AG04450 (cell line): ENCODE results near the gene RBM11. TPM values are rescaled to one million over a fixed set of nuclear protein-coding genes. Genes with fewer than 3 reads are reported as not detected.

Experiments
- CTCF ChIA-PET: fragments of 300-600, 350-600 bp; formaldehyde crosslinking; extraction: SDS; loops from one replicate; lab custom pipeline; 2022; ENCODE audit warnings: antibody characterized with exemption, inconsistent platforms; lab: Charles Lee
- POLR2A ChIA-PET: fragments of 350-600 bp; formaldehyde crosslinking; extraction: SDS; loops from one replicate; lab custom pipeline; 2021; ENCODE audit warnings: antibody characterized with exemption, inconsistent platforms; lab: Yijun Ruan, JAX
- DNase-seq: peaks from one replicate; pipeline ENCODE4 v3.0.0-alpha.2; 2011; ENCODE audit warnings: low read depth, low spot score
- H3K27ac ChIP-seq: one replicate; pipeline ENCODE4 v1.5.1; 2012; ENCODE audit warnings: low read depth, low read length, control low read depth
- H3K27me3 ChIP-seq: one replicate; pipeline ENCODE4 v1.6.0; 2012; ENCODE audit warnings: low read length; ENCODE audit not compliant: control insufficient read depth, insufficient read depth
- H3K4me3 ChIP-seq: 2 replicates; pipeline ENCODE4 v1.5.1; 2011; ENCODE audit warnings: mild to moderate bottlenecking, low read depth, low read length, control low read depth
- H3K9me3 ChIP-seq: 2 replicates; pipeline ENCODE4 v1.5.1; 2012; ENCODE audit warnings: low read length; ENCODE audit not compliant: control insufficient read depth, insufficient read depth
- polyA plus RNA-seq: library from polyadenylated mRNA; depleted of rRNA; stranded (reverse); fragments of >200 nt; gene quantifications from 2 replicates; pipeline ENCODE4 v1.2.3, GENCODE V29; 2011
- TF ChIP-seq, protein P1 (sequence below): IDR thresholded peaks from 2 replicates; pipeline ENCODE4 v1.5.1; 2011; ENCODE audit warnings: low read depth, low read length, control low read depth, inconsistent platforms

RBM11 gene
- polyA plus RNA-seq, 1 experiment, result not detected

DNA sequence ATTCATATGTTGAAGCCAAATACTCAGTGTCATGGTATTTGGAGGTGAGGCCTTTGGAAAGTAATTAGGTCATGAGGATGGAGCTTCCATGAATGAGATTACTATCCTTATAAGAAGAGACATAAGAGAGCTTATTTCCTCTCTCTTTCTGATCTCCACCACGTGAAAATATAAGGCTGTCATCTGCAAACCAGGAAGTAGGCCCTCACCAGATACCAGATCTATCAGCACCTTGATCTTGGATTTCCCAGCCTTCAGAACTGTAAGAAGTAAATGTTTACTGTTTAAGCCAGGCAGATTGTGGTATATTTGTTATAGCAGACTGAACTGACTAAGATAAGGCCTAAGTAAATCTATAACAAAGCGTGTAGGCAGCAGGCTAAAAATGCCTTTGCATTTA, 25.3 kb downstream of the RBM11 start:
- Histone ChIP-seq H3K27me3 (no peaks in the 10 kb centered on the region), H3K4me3 (no peak overlapping the region), H3K27ac (no peak overlapping the region), H3K9me3 (no peaks in the 10 kb centered on the region)
- ChIA-PET CTCF (no interaction called here), POLR2A (no interaction called here)
- DNase-seq, result no peak
- TF ChIP-seq, protein P1, sequence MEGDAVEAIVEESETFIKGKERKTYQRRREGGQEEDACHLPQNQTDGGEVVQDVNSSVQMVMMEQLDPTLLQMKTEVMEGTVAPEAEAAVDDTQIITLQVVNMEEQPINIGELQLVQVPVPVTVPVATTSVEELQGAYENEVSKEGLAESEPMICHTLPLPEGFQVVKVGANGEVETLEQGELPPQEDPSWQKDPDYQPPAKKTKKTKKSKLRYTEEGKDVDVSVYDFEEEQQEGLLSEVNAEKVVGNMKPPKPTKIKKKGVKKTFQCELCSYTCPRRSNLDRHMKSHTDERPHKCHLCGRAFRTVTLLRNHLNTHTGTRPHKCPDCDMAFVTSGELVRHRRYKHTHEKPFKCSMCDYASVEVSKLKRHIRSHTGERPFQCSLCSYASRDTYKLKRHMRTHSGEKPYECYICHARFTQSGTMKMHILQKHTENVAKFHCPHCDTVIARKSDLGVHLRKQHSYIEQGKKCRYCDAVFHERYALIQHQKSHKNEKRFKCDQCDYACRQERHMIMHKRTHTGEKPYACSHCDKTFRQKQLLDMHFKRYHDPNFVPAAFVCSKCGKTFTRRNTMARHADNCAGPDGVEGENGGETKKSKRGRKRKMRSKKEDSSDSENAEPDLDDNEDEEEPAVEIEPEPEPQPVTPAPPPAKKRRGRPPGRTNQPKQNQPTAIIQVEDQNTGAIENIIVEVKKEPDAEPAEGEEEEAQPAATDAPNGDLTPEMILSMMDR, result no peak

DNA sequence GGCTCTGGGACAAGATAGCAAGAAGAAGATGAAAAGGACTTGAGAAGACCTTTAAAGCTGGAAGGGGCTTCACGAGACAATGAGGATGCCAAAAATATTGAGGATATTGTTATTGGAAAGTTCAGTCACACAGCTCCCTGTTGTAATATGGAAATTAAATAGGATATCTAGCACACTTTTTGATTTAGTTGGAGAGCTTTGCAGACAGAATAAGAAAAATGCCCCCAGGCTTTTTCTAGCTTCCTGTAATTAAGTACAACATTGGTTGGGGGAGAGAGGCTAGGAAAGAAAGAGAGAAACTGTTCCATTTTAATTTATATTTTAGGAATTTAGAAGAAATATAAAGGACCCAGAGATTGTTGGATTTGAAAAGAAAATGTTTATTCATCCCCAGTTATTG, 27.5 kb downstream of the RBM11 start:
- no peaks in the 10 kb centered on the region for H3K27me3 ChIP-seq
- no peaks in the 10 kb centered on the region for H3K9me3 ChIP-seq
- no peak for DNase-seq
- no peak overlapping the region for H3K27ac ChIP-seq
- no peak overlapping the region for H3K4me3 ChIP-seq
- ChIA-PET CTCF (no interaction called here), POLR2A (no interaction called here)
- TF ChIP-seq, protein P1, result no peak

DNA sequence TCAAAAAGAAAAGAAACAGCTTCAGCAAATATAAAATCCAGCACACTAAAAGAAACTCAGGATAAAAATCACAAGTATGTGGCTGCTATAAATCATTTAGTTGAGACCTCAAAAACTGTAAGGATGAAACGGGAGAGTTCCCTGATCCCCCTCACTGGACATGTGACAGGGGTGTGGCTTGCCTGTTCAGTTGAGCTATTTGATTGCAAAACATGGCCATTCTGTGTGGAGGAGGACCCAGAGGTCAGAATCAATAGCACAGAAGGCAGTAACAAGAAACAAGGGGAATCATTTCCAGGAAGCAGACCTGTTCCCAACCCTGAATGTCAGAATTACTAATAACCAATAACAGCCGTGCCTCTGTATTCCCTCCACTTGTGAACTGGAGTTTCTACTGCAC, 27.9 kb downstream of the RBM11 start:
- Histone ChIP-seq H3K4me3 (no peak overlapping the region), H3K27me3 (no peaks in the 10 kb centered on the region), H3K9me3 (no peaks in the 10 kb centered on the region), H3K27ac (no peak overlapping the region)
- ChIA-PET POLR2A (no interaction called here), CTCF (no interaction called here)
- TF ChIP-seq, protein P1, result no peak
- DNase-seq, result no peak

DNA sequence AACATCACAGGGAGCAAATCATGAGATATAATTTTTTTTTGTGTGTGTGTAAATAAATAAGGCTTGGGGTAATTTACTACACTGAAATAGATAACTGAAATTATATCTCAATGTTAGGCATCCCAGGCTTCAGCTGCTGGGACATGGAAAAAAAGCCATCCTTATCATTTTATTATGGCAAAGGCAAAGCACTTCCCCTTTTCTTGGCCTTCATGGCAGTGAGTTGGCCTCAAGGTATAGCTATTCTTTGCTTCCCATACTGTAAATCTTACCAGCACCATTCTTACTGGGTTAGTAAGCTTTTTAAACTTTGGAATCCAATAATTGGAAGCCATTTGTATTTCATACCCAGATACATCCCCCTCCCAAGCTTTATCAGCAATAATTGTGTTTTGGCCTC, 29.0 kb downstream of the RBM11 start:
- CTCF ChIA-PET, result interaction anchor here (1.4 kb wide), 1 partner anchor 8 kb away, joined by 6 read pairs; no protein-coding TSS in a partner anchor
- H3K27me3 ChIP-seq, result no peaks in the 10 kb centered on the region
- H3K4me3 ChIP-seq, result no peak overlapping the region
- POLR2A ChIA-PET, result no interaction called here
- H3K27ac ChIP-seq, result no peak overlapping the region
- TF ChIP-seq, protein P1, result no peak
- no peaks in the 10 kb centered on the region for H3K9me3 ChIP-seq
- DNase-seq, result no peak

DNA sequence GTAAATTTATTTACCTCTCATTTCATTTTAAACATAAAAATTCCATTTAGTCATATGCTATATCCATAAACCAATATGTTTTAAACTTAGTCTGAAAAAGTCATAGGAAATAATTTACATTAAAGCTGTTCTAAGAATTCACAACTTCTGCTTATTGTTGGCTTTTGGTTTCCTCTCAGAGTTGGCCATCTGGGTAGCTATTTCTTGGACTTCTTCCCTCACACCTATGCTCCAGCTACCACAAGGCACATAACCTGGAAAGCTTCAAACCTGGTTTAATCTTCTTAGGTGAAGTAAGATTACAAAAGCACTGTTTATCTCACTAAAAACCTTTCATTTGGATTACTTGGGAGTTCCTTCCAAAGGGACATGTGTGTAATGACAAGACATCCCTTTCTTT, 29.8 kb downstream of the RBM11 start:
- no peak overlapping the region for H3K27ac ChIP-seq
- POLR2A ChIA-PET, result no interaction called here
- no peaks in the 10 kb centered on the region for H3K27me3 ChIP-seq
- TF ChIP-seq, protein P1, result no peak
- H3K4me3 ChIP-seq, result no peak overlapping the region
- CTCF ChIA-PET, result interaction anchor here (1.4 kb wide), 1 partner anchor 8 kb away, joined by 6 read pairs; no protein-coding TSS in a partner anchor
- H3K9me3 ChIP-seq, result no peaks in the 10 kb centered on the region
- no peak for DNase-seq
